ENCODE measurements around the gene SLC12A5.
A peak's percentile ranks its signal among the peaks of the same experiment; 100 is the strongest.

Gene SLC12A5

GRCh38 chr20:46062621-46063020, 33.6 kb downstream of the SLC12A5 start:
- H3K4me3 ChIP-seq (ENCODE audit: control insufficient read depth, low read depth, low read length) = no peak overlapping the region
- TF ChIP-seq CTCF (IDR thresholded peaks at IDR 0.05; ENCODE audit: control insufficient read depth, insufficient read depth, low read depth, low read length, missing control alignments) = no peak
- DNase-seq (ENCODE audit: low read depth) = no peak

- H3K4me3 ChIP-seq (ENCODE audit: control insufficient read depth, low read depth, low read length) = no peak overlapping the region
- DNase-seq (ENCODE audit: low read depth) = no peak
- no peak for TF ChIP-seq CTCF (IDR thresholded peaks at IDR 0.05; ENCODE audit: control insufficient read depth, insufficient read depth, low read depth, low read length, missing control alignments)
These were observed 34.1 kb downstream of the SLC12A5 start for GRCh38 chr20:46063151-46063550.

GRCh38 chr20:46063652-46064054, 34.6 kb downstream of the SLC12A5 start:
- DNase-seq (ENCODE audit: low read depth) = no peak
- H3K4me3 ChIP-seq (ENCODE audit: control insufficient read depth, low read depth, low read length) = no peak overlapping the region
- TF ChIP-seq CTCF (IDR thresholded peaks at IDR 0.05; ENCODE audit: control insufficient read depth, insufficient read depth, low read depth, low read length, missing control alignments) = no peak

- TF ChIP-seq CTCF (IDR thresholded peaks at IDR 0.05; ENCODE audit: control insufficient read depth, insufficient read depth, low read depth, low read length, missing control alignments) = no peak
- no peak for DNase-seq (ENCODE audit: low read depth)
- H3K4me3 ChIP-seq (ENCODE audit: control insufficient read depth, low read depth, low read length) = no peak overlapping the region
These were observed 36.0 kb downstream of the SLC12A5 start for GRCh38 chr20:46065006-46065405.

GRCh38 chr20:46065691-46066090, 36.7 kb downstream of the SLC12A5 start:
- no peak for TF ChIP-seq CTCF (IDR thresholded peaks at IDR 0.05; ENCODE audit: control insufficient read depth, insufficient read depth, low read depth, low read length, missing control alignments)
- H3K4me3 ChIP-seq (ENCODE audit: control insufficient read depth, low read depth, low read length) = no peak overlapping the region
- no peak for DNase-seq (ENCODE audit: low read depth)

GRCh38 chr20:46070215-46070900, 41.3 kb downstream of the SLC12A5 start:
- DNase-seq (ENCODE audit: low read depth) = peak; percentile 23
- no peak overlapping the region for H3K4me3 ChIP-seq (ENCODE audit: control insufficient read depth, low read depth, low read length)
- TF ChIP-seq CTCF (IDR thresholded peaks at IDR 0.05; ENCODE audit: control insufficient read depth, insufficient read depth, low read depth, low read length, missing control alignments) = no peak

Data from AG09309 (cell line).